Muscle of arm (tissue), 14 donors: ENCODE data around the gene STRADB. TPM values are rescaled to one million over a fixed set of nuclear protein-coding genes. Genes with fewer than 3 reads are reported as not detected.

ENCODE experiments used
- DNase-seq: peaks from one replicate; pipeline ENCODE4 v3.0.0-alpha.2; 2013
- long read RNA-seq, 11 donors: transcript quantifications; one replicate each; lab custom pipeline, GENCODE V29; 2026
- polyA plus RNA-seq, 12 donors: library from polyadenylated mRNA; unstranded; fragments of 120-200 nt; gene quantifications; one replicate each; pipeline ENCODE4 v1.2.1, GENCODE V29; 2013; ENCODE audit not compliant: insufficient read length in 12 of 12

STRADB gene
- polyA plus RNA-seq, result 10 to 100 TPM in 11 of 12 donors, not detected in 1; 37.0 to 64.8 (median 58.5) TPM
- long read RNA-seq, donor 1, transcript STRADB-201 (12 exons, 2,293 nt), result major isoform, 9 of 14 reads
- long read RNA-seq, donor 1, partial matches to known transcripts, result 5 of 14 reads
- long read RNA-seq, donor 1, other reads (novel, unspliced or antisense), result 0 of 14 reads
- long read RNA-seq, donor 2, transcript STRADB-201 (12 exons, 2,293 nt), result major isoform, 8 of 19 reads
- long read RNA-seq, donor 2, partial matches to known transcripts, result 11 of 19 reads
- long read RNA-seq, donor 2, other reads (novel, unspliced or antisense), result 0 of 19 reads
- long read RNA-seq, donor 3, transcript STRADB-201 (12 exons, 2,293 nt), result major isoform, 5 of 5 reads
- long read RNA-seq, donor 3, partial matches to known transcripts, result 0 of 5 reads
- long read RNA-seq, donor 3, other reads (novel, unspliced or antisense), result 0 of 5 reads
- long read RNA-seq, donor 4, partial matches to known transcripts, result 0 of 2 reads
- long read RNA-seq, donor 4, other reads (novel, unspliced or antisense), result 0 of 2 reads
- long read RNA-seq, donor 5, transcript STRADB-201 (12 exons, 2,293 nt), result major isoform, 17 of 44 reads
- long read RNA-seq, donor 5, partial matches to known transcripts, result 27 of 44 reads
- long read RNA-seq, donor 5, other reads (novel, unspliced or antisense), result 0 of 44 reads
- long read RNA-seq, donor 6, transcript STRADB-201 (12 exons, 2,293 nt), result major isoform, 6 of 12 reads
- long read RNA-seq, donor 6, partial matches to known transcripts, result 6 of 12 reads
- long read RNA-seq, donor 6, other reads (novel, unspliced or antisense), result 0 of 12 reads
- long read RNA-seq, donor 7, transcript STRADB-201 (12 exons, 2,293 nt), result major isoform, 5 of 5 reads
- long read RNA-seq, donor 7, partial matches to known transcripts, result 0 of 5 reads
- long read RNA-seq, donor 7, other reads (novel, unspliced or antisense), result 0 of 5 reads
- long read RNA-seq, donor 8, transcript STRADB-201 (12 exons, 2,293 nt), result major isoform, 19 of 19 reads
- long read RNA-seq, donor 8, partial matches to known transcripts, result 0 of 19 reads
- long read RNA-seq, donor 8, other reads (novel, unspliced or antisense), result 0 of 19 reads
- long read RNA-seq, donor 9, transcript STRADB-201 (12 exons, 2,293 nt), result major isoform, 7 of 7 reads
- long read RNA-seq, donor 9, partial matches to known transcripts, result 0 of 7 reads
- long read RNA-seq, donor 9, other reads (novel, unspliced or antisense), result 0 of 7 reads
- long read RNA-seq, donor 10, transcript STRADB-201 (12 exons, 2,293 nt), result major isoform, 9 of 9 reads
- long read RNA-seq, donor 10, partial matches to known transcripts, result 0 of 9 reads
- long read RNA-seq, donor 10, other reads (novel, unspliced or antisense), result 0 of 9 reads
- long read RNA-seq, donor 11, transcript STRADB-201 (12 exons, 2,293 nt), result major isoform, 14 of 15 reads
- long read RNA-seq, donor 11, partial matches to known transcripts, result 0 of 15 reads
- long read RNA-seq, donor 11, other reads (novel, unspliced or antisense), result 0 of 15 reads

- DNase-seq, result peak; percentile 95
Measured at GRCh38 chr2:201451292-201452057, at the start of gene STRADB, which contains the start of gene TRAK2. TSS of gene STRADB (plus strand) at chr2:201451740. CDS start at chr2:201454841, 3,101 bp downstream. TSS of gene TRAK2 (minus strand) at chr2:201451458. CDS start at chr2:201420507, 30,951 bp downstream.

GRCh38 chr2:201401815-201402214 is 49.7 kb upstream of the STRADB start:
- DNase-seq, result no peak

- no peak for DNase-seq
Measured at GRCh38 chr2:201402651-201403562, 48.6 kb upstream of the STRADB start.

GRCh38 chr2:201403880-201404279 is 47.7 kb upstream of the STRADB start:
- no peak for DNase-seq

GRCh38 chr2:201404699-201405280 is 46.8 kb upstream of the STRADB start:
- DNase-seq, result no peak

GRCh38 chr2:201406077-201406662 is 45.4 kb upstream of the STRADB start:
- DNase-seq, result peak; percentile 52

- DNase-seq, result no peak
Measured at GRCh38 chr2:201407265-201407664, 44.3 kb upstream of the STRADB start.

- DNase-seq, result no peak
Measured at GRCh38 chr2:201408931-201409330, 42.6 kb upstream of the STRADB start.

GRCh38 chr2:201411421-201411820 is 40.1 kb upstream of the STRADB start:
- no peak for DNase-seq

- DNase-seq, result no peak
Measured at GRCh38 chr2:201413143-201413542, 38.4 kb upstream of the STRADB start.

- no peak for DNase-seq
Measured at GRCh38 chr2:201413552-201413951, 38.0 kb upstream of the STRADB start.

- DNase-seq, result no peak
Measured at GRCh38 chr2:201414099-201415023, 37.2 kb upstream of the STRADB start.

- DNase-seq, result no peak
Measured at GRCh38 chr2:201415149-201415548, 36.4 kb upstream of the STRADB start.

- DNase-seq, result no peak
Measured at GRCh38 chr2:201419057-201419635, 32.4 kb upstream of the STRADB start.

GRCh38 chr2:201419986-201420385 is 31.6 kb upstream of the STRADB start:
- DNase-seq, result no peak

GRCh38 chr2:201420442-201421113 is 31.0 kb upstream of the STRADB start:
- no peak for DNase-seq
